Activated naive CD8-positive, alpha-beta T cell (primary cell): ENCODE results near the gene UBTD2.
"Not testable (repeated sequence)": the region's sequence is repeated elsewhere in the genome, so short reads cannot be mapped to it uniquely, and the experiment has no call there.

Experiments
- H3K27ac Mint-ChIP-seq: one replicate; pipeline ENCODE4 v1.8.0; 2021; ENCODE audit warnings: mixed read lengths
- H3K27me3 Mint-ChIP-seq: one replicate; pipeline ENCODE4 v1.8.0; 2021; ENCODE audit warnings: mixed read lengths
- H3K36me3 Mint-ChIP-seq: one replicate; pipeline ENCODE4 v1.8.0; 2021; ENCODE audit warnings: mixed read lengths
- H3K4me1 Mint-ChIP-seq: one replicate; pipeline ENCODE4 v1.8.0; 2021; ENCODE audit warnings: low read depth, mixed read lengths
- H3K4me3 Mint-ChIP-seq: one replicate; pipeline ENCODE4 v1.8.0; 2021; ENCODE audit warnings: mild to moderate bottlenecking, mixed read lengths
- H3K9me3 Mint-ChIP-seq: one replicate; pipeline ENCODE4 v1.8.0; 2021; ENCODE audit warnings: low read depth, mixed read lengths

UBTD2 gene

GRCh38 chr5:172243302-172243701 lies 40.3 kb downstream of the UBTD2 start:
- no peaks in the 10 kb centered on the region for H3K9me3 Mint-ChIP-seq
- H3K36me3 Mint-ChIP-seq: peaks cover 7% of the 10 kb centered on the region
- peaks cover 16% of the 10 kb centered on the region for H3K4me1 Mint-ChIP-seq
- no peak overlapping the region for H3K4me3 Mint-ChIP-seq
- no peak overlapping the region for H3K27ac Mint-ChIP-seq
- H3K27me3 Mint-ChIP-seq: no peaks in the 10 kb centered on the region

GRCh38 chr5:172238334-172238733 lies 45.2 kb downstream of the UBTD2 start:
- H3K4me1 Mint-ChIP-seq: peaks cover 43% of the 10 kb centered on the region
- H3K27ac Mint-ChIP-seq: peak overlapping the region; percentile 55
- H3K27me3 Mint-ChIP-seq: no peaks in the 10 kb centered on the region
- peaks cover 10% of the 10 kb centered on the region for H3K36me3 Mint-ChIP-seq
- no peak overlapping the region for H3K4me3 Mint-ChIP-seq
- no peaks in the 10 kb centered on the region for H3K9me3 Mint-ChIP-seq

DNA sequence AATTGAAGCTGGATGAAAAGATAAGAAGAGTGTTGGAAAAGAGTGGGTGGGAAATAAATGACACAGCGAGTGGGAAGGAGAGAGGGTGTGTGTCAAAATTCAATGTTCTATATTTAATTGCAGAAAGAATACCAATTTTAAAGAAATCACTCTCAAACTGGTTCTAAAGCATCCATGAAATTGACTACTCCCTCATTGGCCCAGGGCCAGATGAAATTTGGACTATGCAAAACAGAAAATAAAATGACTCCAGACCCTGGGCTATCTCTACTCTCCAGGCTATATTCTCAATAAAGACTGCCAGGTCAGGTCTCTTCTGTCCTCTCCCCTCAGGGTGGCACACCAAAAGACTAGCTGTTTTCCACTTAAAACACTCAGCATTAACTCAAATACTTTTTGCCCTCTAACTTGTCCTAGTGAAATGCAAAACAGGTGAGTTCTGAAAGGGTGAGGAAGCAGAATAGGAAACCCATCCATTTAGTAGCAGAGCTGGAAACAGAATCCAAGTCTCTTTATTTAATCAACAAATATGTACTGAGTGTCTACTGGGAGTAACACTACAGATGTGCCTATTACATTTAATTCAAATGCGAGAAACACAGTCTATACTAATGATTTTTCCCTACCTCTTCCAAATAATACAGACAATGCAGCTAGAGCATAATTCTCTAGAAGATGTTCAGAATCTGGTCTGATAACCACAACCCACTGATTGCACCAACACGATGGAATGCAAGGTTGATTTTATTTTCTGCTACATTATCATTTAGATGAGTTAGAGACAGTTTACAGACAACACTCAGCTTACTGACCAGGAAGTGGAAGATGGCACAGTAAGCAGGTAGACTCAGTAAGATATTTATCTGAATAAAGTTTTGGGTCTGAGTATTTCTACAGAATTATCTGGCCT lies 47.5 kb downstream of the UBTD2 start:
- H3K9me3 Mint-ChIP-seq: no peaks in the 10 kb centered on the region
- H3K27ac Mint-ChIP-seq: no peak overlapping the region
- no peaks in the 10 kb centered on the region for H3K27me3 Mint-ChIP-seq
- peaks cover 14% of the 10 kb centered on the region for H3K36me3 Mint-ChIP-seq
- H3K4me3 Mint-ChIP-seq: no peak overlapping the region
- peaks cover 41% of the 10 kb centered on the region for H3K4me1 Mint-ChIP-seq

DNA sequence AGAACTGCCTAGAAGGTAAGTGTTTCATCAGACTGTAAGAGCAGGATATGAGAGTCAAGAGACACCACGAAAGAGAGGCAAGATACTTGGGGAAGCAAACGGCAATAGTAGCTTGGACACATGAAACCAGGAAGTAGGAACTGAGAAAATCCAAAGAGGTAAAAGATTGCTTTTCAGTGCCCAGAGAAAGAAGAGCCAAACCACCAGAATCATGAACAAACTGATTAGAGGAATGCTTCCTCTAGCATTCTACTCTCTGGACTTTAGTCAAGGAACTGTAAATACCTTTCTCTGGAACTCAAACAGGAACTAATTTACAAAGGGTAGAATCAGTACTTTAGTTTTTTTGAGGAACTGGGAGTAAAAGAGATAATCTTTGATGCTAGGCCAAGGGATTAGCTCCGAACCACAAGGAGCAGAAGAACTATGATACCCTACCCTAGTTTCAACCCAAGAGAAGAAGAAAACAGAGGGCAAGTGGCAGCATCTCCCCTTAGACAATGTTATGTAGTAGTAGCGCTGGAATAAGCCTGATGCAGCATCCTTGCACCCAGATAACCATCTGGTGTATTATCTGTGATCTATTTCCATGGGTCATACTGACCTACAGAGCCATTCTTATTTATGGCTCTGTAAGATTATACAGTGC lies 48.3 kb downstream of the UBTD2 start:
- no peak overlapping the region for H3K27ac Mint-ChIP-seq
- H3K36me3 Mint-ChIP-seq: peaks cover 16% of the 10 kb centered on the region
- no peaks in the 10 kb centered on the region for H3K27me3 Mint-ChIP-seq
- H3K9me3 Mint-ChIP-seq: no peaks in the 10 kb centered on the region
- peaks cover 43% of the 10 kb centered on the region for H3K4me1 Mint-ChIP-seq
- no peak overlapping the region for H3K4me3 Mint-ChIP-seq

DNA sequence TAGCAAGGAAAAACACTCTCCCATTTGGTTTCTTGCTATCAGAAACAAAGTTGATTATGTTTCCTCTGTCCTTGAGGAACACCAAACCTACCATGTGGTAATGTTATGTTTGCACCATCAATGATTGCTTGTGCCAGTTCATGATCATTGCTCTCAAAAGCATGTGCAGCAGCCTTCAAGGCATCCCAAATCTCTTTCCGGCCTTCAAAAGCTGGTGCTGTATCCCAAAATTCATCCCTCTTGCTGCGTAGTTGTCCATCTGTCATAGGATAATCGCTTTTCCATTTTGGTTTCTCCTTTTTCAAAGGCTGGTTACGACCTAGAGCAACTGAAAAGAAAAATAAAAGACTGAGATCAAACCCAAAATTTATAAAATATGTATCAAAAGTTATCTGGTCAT lies 49.5 kb downstream of the UBTD2 start:
- Mint-ChIP-seq H3K36me3 (peaks cover 18% of the 10 kb centered on the region), H3K27ac (no peak overlapping the region), H3K9me3 (no peaks in the 10 kb centered on the region), H3K4me1 (peaks cover 43% of the 10 kb centered on the region), H3K27me3 (no peaks in the 10 kb centered on the region), H3K4me3 (no peak overlapping the region)

DNA sequence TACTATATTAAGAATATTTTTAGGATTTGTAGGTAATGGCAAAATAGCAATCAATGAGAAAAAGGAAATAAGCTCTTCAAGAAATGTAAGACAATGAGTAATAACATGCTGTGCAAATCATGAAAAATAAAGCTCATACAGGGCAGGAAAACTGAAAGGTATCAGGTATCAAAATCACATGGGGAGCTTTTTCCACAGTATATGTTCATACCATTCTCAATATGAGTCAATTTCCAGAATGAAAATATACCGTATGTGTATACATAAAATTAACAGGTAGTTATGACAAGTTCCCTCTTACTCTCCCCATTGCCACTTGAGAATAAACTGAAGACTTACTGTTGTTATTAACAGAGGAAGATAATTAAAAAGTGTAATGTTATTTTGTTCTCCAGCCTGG lies 53.7 kb downstream of the UBTD2 start:
- no peaks in the 10 kb centered on the region for H3K9me3 Mint-ChIP-seq
- H3K4me1 Mint-ChIP-seq: peaks cover 13% of the 10 kb centered on the region
- no peaks in the 10 kb centered on the region for H3K27me3 Mint-ChIP-seq
- H3K36me3 Mint-ChIP-seq: peaks cover 22% of the 10 kb centered on the region
- no peak overlapping the region for H3K4me3 Mint-ChIP-seq
- peak overlapping the region; percentile 64 for H3K27ac Mint-ChIP-seq

- peaks cover 21% of the 10 kb centered on the region for H3K36me3 Mint-ChIP-seq
- peak overlapping the region; percentile 4 for H3K27ac Mint-ChIP-seq
- H3K4me3 Mint-ChIP-seq: no peak overlapping the region
- H3K4me1 Mint-ChIP-seq: peaks cover 23% of the 10 kb centered on the region
- H3K27me3 Mint-ChIP-seq: no peaks in the 10 kb centered on the region
- H3K9me3 Mint-ChIP-seq: no peaks in the 10 kb centered on the region
These were observed 58.6 kb downstream of the UBTD2 start for GRCh38 chr5:172224996-172225395.

- peaks cover 6% of the 10 kb centered on the region for H3K9me3 Mint-ChIP-seq
- peak overlapping the region; percentile 85 for H3K27ac Mint-ChIP-seq
- no peaks in the 10 kb centered on the region for H3K27me3 Mint-ChIP-seq
- peaks cover 26% of the 10 kb centered on the region for H3K36me3 Mint-ChIP-seq
- peaks cover 19% of the 10 kb centered on the region for H3K4me1 Mint-ChIP-seq
- no peak overlapping the region for H3K4me3 Mint-ChIP-seq
These were observed 59.4 kb downstream of the UBTD2 start for GRCh38 chr5:172223901-172224873.

GRCh38 chr5:172219296-172219695 lies 64.3 kb downstream of the UBTD2 start:
- Mint-ChIP-seq H3K27me3 (no peaks in the 10 kb centered on the region), H3K4me3 (no peak overlapping the region), H3K36me3 (peaks cover 37% of the 10 kb centered on the region), H3K27ac (no peak overlapping the region), H3K4me1 (peaks cover 8% of the 10 kb centered on the region), H3K9me3 (peaks cover 11% of the 10 kb centered on the region)

DNA sequence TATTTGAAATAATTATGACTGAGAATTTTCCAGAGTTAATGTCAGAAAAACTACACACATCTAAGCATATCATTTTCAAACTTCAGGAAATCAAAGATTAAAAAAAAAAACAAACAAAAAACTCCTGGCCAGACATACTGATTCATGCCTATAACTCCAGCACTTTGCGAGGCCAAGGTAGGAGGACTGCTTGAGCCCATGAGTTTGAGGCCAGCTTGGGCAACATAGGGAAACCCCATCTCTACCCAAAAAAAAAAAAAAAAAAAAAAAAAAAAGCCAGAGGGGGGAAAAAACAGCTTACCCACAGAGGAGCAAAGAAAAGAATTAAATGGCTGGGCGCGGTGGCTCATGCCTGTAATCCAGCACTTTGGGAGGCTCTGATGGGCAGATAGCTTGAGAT lies 67.2 kb downstream of the UBTD2 start:
- no peak overlapping the region for H3K4me3 Mint-ChIP-seq
- H3K27ac Mint-ChIP-seq: no peak overlapping the region
- H3K36me3 Mint-ChIP-seq: peaks cover 29% of the 10 kb centered on the region
- H3K4me1 Mint-ChIP-seq: no peaks in the 10 kb centered on the region
- peaks cover 11% of the 10 kb centered on the region for H3K9me3 Mint-ChIP-seq
- no peaks in the 10 kb centered on the region for H3K27me3 Mint-ChIP-seq

DNA sequence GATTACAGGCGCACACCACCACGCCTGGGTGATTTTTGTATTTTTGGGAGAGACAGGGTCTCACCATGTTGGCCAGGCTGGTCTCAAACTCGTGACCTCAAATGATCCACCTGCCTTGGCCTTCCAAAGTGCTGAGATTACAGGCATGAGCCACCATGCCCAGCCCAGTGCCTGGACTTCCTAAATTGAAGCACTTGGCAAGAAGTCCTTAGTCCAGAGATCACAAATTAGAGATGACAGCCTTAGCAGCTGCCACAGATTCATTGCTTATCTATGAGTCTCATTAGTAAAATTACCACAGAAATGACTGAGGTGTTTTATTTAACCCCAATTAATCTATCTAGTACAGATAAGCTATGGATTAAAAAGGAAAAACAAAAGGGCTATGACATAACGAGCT lies 70.4 kb downstream of the UBTD2 start:
- Mint-ChIP-seq H3K9me3 (no peaks in the 10 kb centered on the region), H3K27me3 (no peaks in the 10 kb centered on the region), H3K36me3 (peaks cover 16% of the 10 kb centered on the region), H3K27ac (no peak overlapping the region), H3K4me1 (no peaks in the 10 kb centered on the region), H3K4me3 (no peak overlapping the region)

GRCh38 chr5:172211676-172212075 lies 71.9 kb downstream of the UBTD2 start:
- no peaks in the 10 kb centered on the region for H3K9me3 Mint-ChIP-seq
- no peaks in the 10 kb centered on the region for H3K27me3 Mint-ChIP-seq
- H3K27ac Mint-ChIP-seq: no peak overlapping the region
- peaks cover 1% of the 10 kb centered on the region for H3K4me1 Mint-ChIP-seq
- no peak overlapping the region for H3K4me3 Mint-ChIP-seq
- H3K36me3 Mint-ChIP-seq: peaks cover 11% of the 10 kb centered on the region

DNA sequence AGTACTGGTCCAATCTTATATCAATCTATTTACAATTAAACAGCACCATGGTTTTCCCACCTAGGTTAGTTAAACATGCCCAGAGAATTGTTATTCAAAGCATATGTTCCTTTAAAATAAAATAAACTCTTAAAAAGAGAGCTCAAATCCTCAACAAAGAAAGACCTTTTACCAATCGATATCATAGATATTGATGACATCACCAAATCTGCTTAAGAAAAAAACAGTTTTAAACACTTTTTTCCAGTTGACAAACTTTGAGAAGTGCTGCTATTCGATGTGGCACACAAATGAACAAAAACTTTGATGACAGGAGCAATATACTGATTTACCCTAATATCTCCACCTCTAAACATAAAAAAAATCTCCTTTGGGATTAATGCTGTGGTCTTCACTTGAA lies 73.8 kb downstream of the UBTD2 start:
- H3K27ac Mint-ChIP-seq: no peak overlapping the region
- H3K4me3 Mint-ChIP-seq: no peak overlapping the region
- H3K36me3 Mint-ChIP-seq: peaks cover 5% of the 10 kb centered on the region
- peaks cover 1% of the 10 kb centered on the region for H3K4me1 Mint-ChIP-seq
- no peaks in the 10 kb centered on the region for H3K27me3 Mint-ChIP-seq
- no peaks in the 10 kb centered on the region for H3K9me3 Mint-ChIP-seq

GRCh38 chr5:172207511-172207910 lies 76.1 kb downstream of the UBTD2 start:
- Mint-ChIP-seq H3K27me3 (no peaks in the 10 kb centered on the region), H3K4me1 (peaks cover 1% of the 10 kb centered on the region), H3K27ac (no peak overlapping the region), H3K9me3 (no peaks in the 10 kb centered on the region), H3K4me3 (no peak overlapping the region), H3K36me3 (peaks cover 5% of the 10 kb centered on the region)

GRCh38 chr5:172205984-172206383 lies 77.6 kb downstream of the UBTD2 start:
- H3K4me3 Mint-ChIP-seq, H3K27ac Mint-ChIP-seq, H3K36me3 Mint-ChIP-seq, H3K4me1 Mint-ChIP-seq, H3K9me3 Mint-ChIP-seq, H3K27me3 Mint-ChIP-seq: not testable (repeated sequence)
